HG03469 (cell line): ENCODE data around the gene RGS17.
A peak's percentile ranks its signal among the peaks of the same experiment; 100 is the strongest.
"Not testable (repeated sequence)": the region's sequence is repeated elsewhere in the genome, so short reads cannot be mapped to it uniquely, and the experiment has no call there.

ENCODE experiments used
- ATAC-seq: cut with Tn5 transposase; IDR thresholded peaks from one replicate; pipeline ENCODE4 v1.9.1; 2021; ENCODE audit warnings: mild to moderate bottlenecking, moderate library complexity, moderate number of reproducible peaks; ENCODE audit not compliant: unreplicated experiment

RGS17 gene

GRCh38 chr6:153043719-153044118 is 87.4 kb downstream of the RGS17 start:
- ATAC-seq = no peak

- no peak for ATAC-seq
Observed at GRCh38 chr6:153038378-153039057, 92.6 kb downstream of the RGS17 start.

- ATAC-seq = no peak
Observed at GRCh38 chr6:153034139-153034538, 96.9 kb downstream of the RGS17 start.

- ATAC-seq = no peak
Observed at GRCh38 chr6:153032255-153032882, 98.7 kb downstream of the RGS17 start.

- ATAC-seq = no peak
Observed at GRCh38 chr6:153031335-153031955, 99.6 kb downstream of the RGS17 start.

- no peak for ATAC-seq
Observed at GRCh38 chr6:153028963-153029362, 102.1 kb downstream of the RGS17 start.

GRCh38 chr6:153028286-153028685 is 102.8 kb downstream of the RGS17 start:
- ATAC-seq = no peak

- ATAC-seq = no peak
Observed at GRCh38 chr6:153027480-153027879, 103.6 kb downstream of the RGS17 start.

- no peak for ATAC-seq
Observed at GRCh38 chr6:153024709-153025017, 106.4 kb downstream of the RGS17 start.

GRCh38 chr6:153023977-153024708 is 106.9 kb downstream of the RGS17 start:
- peak; percentile 98 for ATAC-seq

GRCh38 chr6:153018355-153018754 is 112.7 kb downstream of the RGS17 start:
- ATAC-seq = no peak

- ATAC-seq = no peak
Observed at GRCh38 chr6:153016846-153017245, 114.2 kb downstream of the RGS17 start.

- no peak for ATAC-seq
Observed at GRCh38 chr6:153015094-153015640, 115.9 kb downstream of the RGS17 start.

- no peak for ATAC-seq
Observed at GRCh38 chr6:153013438-153013837, 117.6 kb downstream of the RGS17 start.

GRCh38 chr6:153012856-153013255 is 118.2 kb downstream of the RGS17 start:
- ATAC-seq = no peak

- ATAC-seq = no peak
Observed at GRCh38 chr6:153003366-153003690, 127.8 kb downstream of the RGS17 start.

- ATAC-seq = peak; percentile 90
Observed at GRCh38 chr6:153002613-153003365, 128.3 kb downstream of the RGS17 start, which contains the start of gene MTRF1L. Gene MTRF1L (minus strand): TSS chr6:153002709. CDS start chr6:153002685, 24 bp downstream.

GRCh38 chr6:153001767-153002612 is 129.1 kb downstream of the RGS17 start:
- no peak for ATAC-seq

GRCh38 chr6:153000790-153001189 is 130.3 kb downstream of the RGS17 start:
- not testable (repeated sequence) for ATAC-seq

GRCh38 chr6:153000243-153000642 is 130.8 kb downstream of the RGS17 start:
- no peak for ATAC-seq
